Measurements from ENCODE around the gene RPL28. TPM values are rescaled to one million over a fixed set of nuclear protein-coding genes. Genes with fewer than 3 reads are reported as not detected.

Gene RPL28
- total RNA-seq (2014; rRNA removed; shearing (Covaris generic)) = 1,100 and 1,282 TPM in 2 replicates

DNA sequence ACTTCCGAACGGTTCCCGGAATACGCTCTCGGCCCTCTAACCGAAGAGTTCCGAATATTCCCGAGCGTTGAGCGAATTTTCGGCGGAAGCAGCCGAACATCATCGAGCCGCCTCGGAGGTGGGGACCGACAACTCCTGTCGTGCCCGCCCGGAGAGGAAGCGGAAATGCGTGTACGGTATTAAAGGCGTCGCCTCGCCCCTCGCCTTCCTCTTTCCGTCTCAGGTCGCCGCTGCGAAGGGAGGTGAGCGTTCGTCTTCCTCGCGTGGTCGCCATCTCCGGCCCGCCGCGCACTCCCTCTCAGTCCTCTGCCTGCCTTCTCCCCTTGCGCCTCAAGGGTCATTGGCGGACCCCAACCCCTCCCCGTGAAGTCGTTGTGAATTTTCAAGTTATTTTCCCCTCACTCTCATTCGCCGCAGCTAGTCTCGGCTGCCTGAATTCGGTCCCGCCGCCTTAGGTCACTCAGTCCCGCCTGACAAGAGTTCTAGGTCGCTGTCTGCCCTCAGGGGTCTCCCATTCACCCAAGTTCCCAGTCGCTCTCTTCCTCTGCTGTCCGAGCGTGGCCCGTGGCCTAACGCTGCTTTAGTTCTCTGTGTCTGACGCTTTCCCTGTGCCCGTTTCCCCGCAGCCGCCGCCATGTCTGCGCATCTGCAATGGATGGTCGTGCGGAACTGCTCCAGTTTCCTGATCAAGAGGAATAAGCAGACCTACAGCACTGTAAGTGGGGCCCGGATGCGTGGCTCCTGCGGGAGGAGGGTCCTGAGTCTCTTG is at the start of gene RPL28:
Gene RPL28 (plus strand): TSS at position 209 of the 769 bp plus-strand sequence. CDS start 426 bp downstream, at position 635.
- peak; percentile 100 for DNase-seq (ENCODE audit: low spot score)

GRCh38 chr19:55336101-55336500 is 49.6 kb upstream of the RPL28 start:
- DNase-seq (ENCODE audit: low spot score) = no peak

DNA sequence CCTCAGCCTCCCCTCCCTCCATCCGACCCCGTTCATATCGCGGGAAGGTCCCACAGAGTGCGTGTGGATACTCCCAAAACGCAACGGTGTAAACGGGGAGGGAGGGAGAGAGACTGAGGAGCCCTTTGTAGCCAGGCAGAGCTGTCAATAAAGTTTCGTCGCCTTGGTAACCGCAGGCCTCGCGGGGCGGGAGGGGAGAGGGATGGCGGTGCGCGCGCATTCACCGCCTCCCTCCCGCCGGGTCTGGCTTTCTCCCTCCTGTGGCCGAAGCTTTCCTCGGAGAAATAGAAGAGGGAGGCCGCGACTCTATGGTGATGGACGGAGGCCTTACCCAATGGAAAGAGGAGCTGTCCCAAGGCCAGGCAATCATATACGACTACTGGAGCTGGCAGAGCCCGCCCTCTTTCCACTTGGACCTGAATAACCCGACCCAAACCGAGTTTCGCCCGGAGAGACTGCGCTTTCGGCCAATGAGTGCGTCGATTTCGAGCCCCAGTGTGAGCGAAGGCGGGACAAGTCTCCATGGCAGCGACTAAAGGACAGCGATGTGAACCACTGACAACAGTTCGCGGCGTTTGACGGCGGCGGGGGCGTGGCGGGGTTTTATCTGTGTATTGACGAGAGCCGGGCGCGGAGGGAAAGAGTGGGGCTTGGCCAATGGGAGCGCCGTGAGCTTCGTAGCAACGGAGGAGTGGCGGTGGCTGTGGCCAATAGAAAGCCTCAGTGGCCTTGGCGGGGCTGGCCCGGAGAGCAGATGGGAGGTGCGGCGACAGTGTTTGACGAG is 46.4 kb upstream of the RPL28 start, which contains the start of gene KMT5C:
Gene KMT5C (plus strand): TSS at position 772 of the 784 bp plus-strand sequence. CDS start 2,061 bp downstream, outside the sequence.
- peak; percentile 100 for DNase-seq (ENCODE audit: low spot score)

- DNase-seq (ENCODE audit: low spot score) = no peak
Observed at GRCh38 chr19:55339889-55340783, 45.6 kb upstream of the RPL28 start.

GRCh38 chr19:55340784-55341147 is 45.0 kb upstream of the RPL28 start:
- no peak for DNase-seq (ENCODE audit: low spot score)

DNA sequence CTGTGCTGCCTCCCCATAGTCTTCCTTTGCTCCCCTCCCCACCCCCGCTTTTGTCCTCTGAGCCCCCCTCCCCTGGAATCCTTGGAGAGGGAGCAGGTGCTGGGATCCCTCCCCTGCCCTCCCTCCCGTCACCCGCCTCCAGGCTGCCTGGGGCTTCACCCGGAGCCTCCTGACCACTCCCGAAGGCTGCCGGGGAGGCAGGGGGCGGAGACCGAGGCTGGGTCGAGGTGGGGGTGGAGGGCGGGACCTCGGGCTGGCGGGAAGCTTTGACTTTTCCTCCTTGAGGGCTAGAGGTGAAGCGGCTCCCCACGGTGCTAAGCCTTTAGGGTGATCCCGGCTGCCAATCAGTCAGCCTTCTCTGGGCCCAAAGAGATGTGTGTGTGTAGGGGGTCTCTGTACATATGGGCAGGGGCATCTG is 44.6 kb upstream of the RPL28 start:
- DNase-seq (ENCODE audit: low spot score) = no peak

DNA sequence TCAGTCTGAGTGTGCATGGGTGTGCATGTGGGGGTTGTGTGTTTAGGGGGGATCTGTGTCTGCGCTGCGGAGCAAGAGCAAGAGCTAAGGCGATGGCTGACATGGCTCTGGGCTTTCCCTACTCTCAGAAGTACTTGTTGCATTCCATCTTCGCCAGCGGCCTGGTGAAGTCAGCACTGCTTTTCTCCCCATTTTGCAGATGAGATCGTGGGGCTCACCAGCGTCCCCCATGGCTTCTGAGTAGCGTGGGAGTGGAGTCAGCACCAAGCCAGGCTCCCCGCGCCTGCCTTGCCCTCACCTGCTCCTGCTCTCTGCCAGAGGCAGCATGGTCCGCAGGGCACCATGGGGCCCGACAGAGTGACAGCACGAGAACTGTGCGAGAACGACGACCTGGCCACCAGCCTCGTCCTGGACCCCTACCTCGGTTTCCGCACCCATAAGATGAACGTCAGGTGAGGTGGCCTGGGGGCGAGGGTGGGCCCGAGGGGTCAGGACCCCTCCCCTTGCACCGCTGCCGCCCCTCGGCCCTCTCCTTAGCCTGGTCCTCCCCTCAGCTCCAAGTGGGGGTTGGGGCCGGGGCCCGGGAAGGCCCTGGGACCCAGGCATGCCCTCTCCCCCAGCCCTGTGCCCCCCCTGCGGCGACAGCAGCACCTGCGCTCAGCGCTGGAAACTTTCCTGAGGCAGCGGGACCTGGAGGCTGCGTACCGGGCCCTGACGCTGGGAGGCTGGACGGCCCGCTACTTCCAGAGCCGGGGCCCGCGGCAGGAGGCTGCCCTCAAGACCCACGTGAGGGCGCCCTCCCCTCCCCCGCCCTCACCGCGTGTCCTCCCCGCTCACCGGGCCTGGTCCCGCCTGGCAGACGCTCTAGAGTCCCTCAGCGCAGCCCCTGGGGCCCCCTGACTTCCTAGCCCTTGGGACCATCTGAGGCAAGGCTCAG is 43.9 kb upstream of the RPL28 start:
- DNase-seq (ENCODE audit: low spot score) = no peak

- peak; percentile 96 for DNase-seq (ENCODE audit: low spot score)
Observed at GRCh38 chr19:55344444-55344843, 41.3 kb upstream of the RPL28 start.

DNA sequence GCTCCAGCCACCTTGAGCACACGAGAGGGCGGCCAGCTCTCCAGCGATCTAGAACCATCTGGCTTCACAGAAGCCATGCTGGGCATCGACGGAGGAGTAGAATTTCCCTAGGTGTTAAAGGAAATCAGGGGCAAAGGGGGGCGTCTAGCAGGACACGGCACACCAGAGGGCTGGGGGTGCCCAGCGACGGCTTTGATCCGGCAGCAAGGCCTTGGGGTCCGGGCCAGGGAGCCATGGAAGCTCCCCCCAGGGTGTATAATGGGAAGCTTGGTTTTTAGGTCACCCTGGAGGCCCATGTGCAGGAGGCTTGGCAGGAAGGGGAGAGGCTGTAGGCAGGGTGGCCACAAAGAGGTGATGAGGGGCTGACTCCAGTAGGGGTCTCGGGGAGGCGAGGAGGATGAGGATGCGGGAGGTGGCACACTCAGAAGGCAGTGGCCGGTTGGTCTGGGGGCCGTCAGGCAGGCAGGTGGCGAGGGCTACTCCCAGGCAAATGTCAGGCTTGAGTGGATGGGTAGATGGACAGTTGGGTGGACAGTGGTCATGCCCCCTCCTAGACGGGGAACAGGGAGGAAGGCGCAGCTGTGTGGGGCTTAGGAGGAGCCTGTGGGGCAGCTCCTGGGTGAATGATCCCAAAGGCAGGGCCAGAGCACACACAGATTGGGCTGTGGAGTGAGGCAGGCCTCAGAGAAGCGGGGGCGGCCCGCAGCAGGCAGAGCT is 40.5 kb upstream of the RPL28 start:
- no peak for DNase-seq (ENCODE audit: low spot score)

DNA sequence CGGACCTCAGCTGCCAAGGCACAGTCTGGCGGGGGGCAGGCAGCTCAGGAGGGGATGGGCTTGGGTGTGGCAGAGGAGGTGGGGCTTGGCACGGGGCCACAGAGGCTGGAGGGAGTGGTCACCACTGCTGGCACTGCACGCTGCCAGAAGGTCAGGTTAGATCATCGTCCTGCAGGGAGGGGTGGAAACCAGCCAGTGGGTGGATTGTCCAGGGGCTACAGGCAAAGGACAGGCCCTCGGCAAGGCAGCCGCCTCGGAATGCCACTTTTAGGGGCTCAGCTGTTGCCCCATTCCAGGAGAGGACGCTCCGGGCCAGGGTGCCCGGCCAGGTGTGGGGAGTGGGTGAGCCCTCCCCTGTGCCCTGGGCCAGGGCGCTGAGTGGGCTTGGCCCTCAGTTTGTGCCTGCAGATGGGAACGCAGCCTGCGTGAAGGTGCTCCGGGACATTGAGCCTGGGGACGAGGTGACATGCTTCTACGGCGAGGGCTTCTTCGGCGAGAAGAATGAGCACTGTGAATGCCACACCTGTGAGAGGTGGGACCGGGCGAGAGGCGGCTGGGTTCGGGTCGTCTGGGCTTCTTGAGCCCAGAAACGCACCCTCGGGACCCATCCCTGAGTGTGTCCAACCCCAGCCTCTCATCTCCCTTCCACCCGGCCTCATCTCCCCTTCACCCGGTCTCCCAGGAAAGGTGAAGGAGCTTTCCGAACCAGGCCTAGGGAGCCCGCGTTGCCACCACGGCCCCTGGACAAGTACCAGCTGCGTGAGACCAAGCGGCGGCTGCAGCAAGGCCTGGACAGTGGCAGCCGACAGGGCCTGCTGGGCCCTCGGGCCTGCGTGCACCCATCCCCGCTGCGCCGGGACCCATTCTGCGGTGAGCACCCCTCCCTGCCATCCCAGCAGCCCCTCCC is 39.7 kb upstream of the RPL28 start:
- DNase-seq (ENCODE audit: low spot score) = no peak

DNA sequence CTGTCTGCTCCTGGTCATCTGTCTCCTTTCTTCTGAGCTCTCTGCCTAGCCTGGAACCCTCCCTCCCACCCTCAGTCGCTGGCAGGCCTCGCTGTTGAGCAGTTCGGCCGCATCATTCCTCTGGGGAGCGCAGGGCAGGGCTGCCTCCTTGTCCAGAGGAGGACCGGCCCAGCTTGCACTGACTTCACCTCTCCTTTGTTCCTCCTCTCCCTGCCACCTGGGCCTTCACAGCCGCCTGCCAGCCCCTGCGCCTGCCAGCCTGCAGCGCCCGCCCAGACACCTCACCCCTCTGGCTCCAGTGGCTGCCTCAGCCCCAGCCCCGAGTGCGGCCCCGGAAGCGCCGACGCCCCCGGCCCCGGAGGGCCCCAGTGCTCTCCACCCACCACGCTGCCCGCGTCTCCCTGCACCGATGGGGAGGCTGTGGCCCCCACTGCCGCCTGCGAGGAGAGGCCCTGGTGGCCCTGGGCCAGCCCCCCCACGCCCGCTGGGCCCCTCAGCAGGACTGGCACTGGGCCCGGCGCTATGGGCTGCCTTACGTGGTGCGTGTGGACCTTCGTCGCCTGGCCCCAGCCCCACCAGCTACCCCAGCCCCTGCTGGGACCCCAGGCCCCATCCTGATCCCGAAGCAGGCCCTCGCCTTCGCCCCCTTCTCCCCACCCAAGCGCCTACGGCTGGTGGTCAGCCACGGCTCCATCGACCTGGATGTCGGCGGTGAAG is 38.8 kb upstream of the RPL28 start:
- DNase-seq (ENCODE audit: low spot score) = no peak

DNA sequence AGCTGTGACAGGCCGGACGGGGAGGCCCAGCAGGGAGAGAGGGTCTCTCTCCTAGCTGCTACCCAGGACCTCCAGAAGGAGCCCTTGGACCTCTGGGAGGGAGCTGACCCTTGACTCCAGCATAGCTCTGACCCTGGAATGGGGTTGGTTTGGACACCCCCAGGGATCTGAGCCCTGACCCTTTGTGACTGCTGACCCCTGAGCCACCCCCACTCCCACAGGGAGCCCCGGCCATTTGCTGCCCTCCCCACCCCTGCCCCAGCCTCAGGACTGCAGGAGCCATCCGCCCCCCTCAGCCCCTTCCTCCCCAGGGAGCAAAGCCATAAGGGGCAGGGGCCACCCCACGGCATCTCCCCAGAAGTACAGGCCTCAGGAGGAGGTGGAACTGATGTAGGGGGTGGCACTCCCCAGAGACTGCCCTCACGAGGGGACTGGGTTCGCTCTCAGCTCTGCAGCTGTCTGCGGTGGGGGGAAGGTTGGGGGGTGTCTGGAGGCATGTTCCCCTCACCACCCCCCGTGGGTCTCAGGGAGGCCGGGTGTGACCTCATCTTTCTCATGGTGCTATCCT is 38.2 kb upstream of the RPL28 start:
- DNase-seq (ENCODE audit: low spot score) = no peak

- no peak for DNase-seq (ENCODE audit: low spot score)
Observed at GRCh38 chr19:55348317-55349034, 37.3 kb upstream of the RPL28 start.

DNA sequence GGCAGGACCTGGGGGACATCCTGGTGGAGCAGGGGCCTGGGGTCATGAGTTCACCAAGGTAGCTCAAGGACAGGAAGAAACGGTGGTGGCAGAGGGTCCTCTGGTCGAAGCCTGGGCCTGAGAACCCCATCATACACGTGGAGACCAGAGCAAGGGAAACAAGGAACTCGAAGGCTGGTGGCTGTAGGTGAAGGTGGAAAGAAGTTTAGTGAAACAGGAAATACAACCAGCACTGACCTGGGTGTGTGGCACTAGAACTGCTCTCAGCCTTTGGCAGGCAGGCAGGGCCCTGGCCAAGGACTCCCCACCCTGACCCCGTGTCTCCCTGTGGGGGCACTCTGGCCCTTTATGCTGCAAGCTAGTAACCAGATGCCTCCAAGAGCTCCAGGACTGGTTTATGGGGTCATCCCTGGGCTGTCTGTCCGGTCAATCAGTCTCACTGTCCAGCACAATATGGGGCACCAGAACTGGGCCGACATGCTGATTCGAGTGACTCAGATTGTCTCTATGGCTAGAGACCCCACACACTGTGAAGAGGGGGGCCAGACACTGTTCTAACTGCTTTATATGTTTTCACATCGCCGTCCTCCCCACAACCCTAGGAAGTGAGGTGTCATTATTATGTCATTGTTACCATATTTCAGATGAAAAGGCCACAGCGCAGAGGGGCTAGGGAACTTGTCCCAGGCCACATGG is 35.0 kb upstream of the RPL28 start:
- DNase-seq (ENCODE audit: low spot score) = no peak

DNA sequence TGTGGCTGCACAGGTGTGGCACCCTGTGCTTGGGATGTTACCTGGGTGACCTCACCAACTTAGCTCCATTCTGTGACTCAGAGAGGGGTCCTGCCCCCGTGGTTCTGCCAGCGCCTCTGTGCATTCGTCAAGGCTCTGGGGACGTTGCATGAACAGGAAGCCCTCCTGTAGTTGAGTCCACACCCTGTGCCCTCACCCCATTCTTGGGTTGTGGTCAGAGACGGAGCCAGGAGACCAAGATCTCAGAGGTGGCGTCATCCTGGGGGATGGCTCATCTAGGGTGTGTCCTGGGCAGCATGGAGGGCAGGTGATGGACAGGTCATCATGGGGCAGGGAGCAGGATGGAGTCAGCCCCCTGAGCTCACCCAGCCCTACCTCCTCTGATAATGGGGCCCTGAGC is 33.7 kb upstream of the RPL28 start:
- no peak for DNase-seq (ENCODE audit: low spot score)

- DNase-seq (ENCODE audit: low spot score) = no peak
Observed at GRCh38 chr19:55352549-55353145, 33.1 kb upstream of the RPL28 start.

Measured in H4 (cell line).